Upper lobe of right lung (tissue), 1 donor: Measurements from ENCODE around the gene MYO1H. TPM values are rescaled to one million over a fixed set of nuclear protein-coding genes. Genes with fewer than 3 reads are reported as not detected.
A peak's percentile ranks its signal among the peaks of the same experiment; 100 is the strongest.
"Not testable (repeated sequence)": the region's sequence is repeated elsewhere in the genome, so short reads cannot be mapped to it uniquely, and the experiment has no call there.

Experiments used
- ATAC-seq: fragments of 200-7000 bp; cut with Tn5 transposase; one replicate; pipeline ENCODE4 v1.9.1; 2020; ENCODE audit warnings: mild to moderate bottlenecking, moderate library complexity
- DNase-seq: peaks from one replicate; pipeline ENCODE4 v3.0.0-alpha.2; 2020
- H3K27ac ChIP-seq: fragments of 200-600 bp; one replicate; pipeline ENCODE4 v1.8.0; 2022
- H3K27me3 ChIP-seq: fragments of 200-600 bp; one replicate; pipeline ENCODE4 v1.8.0; 2022; ENCODE audit warnings: mild to moderate bottlenecking
- H3K36me3 ChIP-seq: fragments of 200-600 bp; one replicate; pipeline ENCODE4 v1.8.0; 2022
- H3K4me1 ChIP-seq: fragments of 200-600 bp; one replicate; pipeline ENCODE4 v1.8.0; 2022
- H3K4me3 ChIP-seq: fragments of 200-600 bp; one replicate; pipeline ENCODE4 v1.8.0; 2022; ENCODE audit warnings: mild to moderate bottlenecking
- H3K9me3 ChIP-seq: fragments of 200-600 bp; one replicate; pipeline ENCODE4 v1.8.0; 2022
- intact Hi-C: fragments of 100-400 bp; cut with DNase I; formaldehyde crosslinking; loops from one replicate; pipeline ENCODE4 v1.11.0; 2022
- total RNA-seq: library from RNA; stranded (reverse); fragmentation: NEBNext Ultra II Directional; extraction: Animal tissue kit (Norgen Biotek cat#: 25700); gene quantifications from one replicate; pipeline ENCODE4 v1.2.1, GENCODE V29; 2021
- TF ChIP-seq, protein P1 (sequence below): fragments of 200-600 bp; IDR thresholded peaks from one replicate; pipeline ENCODE4 v1.8.0; 2022; ENCODE audit warnings: antibody characterized with exemption
- donor health status: DM: no; HTN: yes; CAD: no; lungs with severe emphysema.

MYO1H gene
- total RNA-seq, 1 donor from 2014 or later: 0.64 TPM

DNA sequence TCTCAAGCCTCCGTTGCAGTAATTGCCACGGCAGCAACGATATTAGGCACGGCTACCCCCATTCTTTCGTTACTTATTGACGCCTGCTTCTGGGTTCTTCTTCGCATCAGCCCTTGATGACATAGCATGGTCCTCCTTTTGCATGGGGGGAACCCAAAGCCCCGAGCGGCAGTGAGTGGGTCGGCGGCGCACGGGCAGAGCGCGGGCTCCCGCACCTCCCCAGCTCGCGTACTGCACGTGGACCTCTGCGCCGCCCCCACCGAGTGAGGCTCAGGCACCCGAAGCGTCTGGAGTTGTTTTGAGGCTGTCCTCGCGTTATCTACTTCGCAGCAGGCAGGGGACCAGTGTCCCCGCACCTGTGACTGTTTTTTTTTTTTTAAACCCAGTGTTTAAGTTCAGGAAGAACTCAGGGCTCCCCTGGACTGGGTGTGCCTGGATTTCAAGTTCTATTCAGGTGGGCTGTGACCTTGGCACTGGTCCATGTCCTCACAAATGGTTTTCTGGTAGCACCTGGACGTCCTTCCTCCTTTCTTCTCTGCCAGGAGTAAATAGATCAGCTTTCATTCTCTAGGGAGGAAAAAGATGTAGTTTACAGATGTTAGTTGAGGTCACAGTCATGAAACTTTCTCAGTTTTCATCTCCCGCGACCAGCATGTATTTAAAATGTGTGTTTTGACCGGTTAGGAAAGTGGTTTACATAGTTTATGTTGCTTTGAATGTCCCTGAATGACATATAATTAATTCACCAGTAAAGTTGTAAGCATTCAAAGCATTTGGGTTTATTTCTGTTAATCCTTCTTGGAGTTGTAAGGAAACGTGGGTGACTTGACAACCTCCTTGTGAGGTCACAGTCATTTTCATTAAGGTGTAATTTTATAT lies 37.2 kb upstream of the MYO1H start:
- ATAC-seq: peak; percentile 35
- Histone ChIP-seq H3K4me3 (peak overlapping the region; percentile 39), H3K4me1 (peaks cover 14% of the 10 kb centered on the region), H3K36me3 (no peaks in the 10 kb centered on the region), H3K9me3 (no peaks in the 10 kb centered on the region), H3K27me3 (peaks cover 56% of the 10 kb centered on the region), H3K27ac (no peak overlapping the region)
- no peak for DNase-seq
- intact Hi-C loops: no loop called here
- TF ChIP-seq, protein P1, sequence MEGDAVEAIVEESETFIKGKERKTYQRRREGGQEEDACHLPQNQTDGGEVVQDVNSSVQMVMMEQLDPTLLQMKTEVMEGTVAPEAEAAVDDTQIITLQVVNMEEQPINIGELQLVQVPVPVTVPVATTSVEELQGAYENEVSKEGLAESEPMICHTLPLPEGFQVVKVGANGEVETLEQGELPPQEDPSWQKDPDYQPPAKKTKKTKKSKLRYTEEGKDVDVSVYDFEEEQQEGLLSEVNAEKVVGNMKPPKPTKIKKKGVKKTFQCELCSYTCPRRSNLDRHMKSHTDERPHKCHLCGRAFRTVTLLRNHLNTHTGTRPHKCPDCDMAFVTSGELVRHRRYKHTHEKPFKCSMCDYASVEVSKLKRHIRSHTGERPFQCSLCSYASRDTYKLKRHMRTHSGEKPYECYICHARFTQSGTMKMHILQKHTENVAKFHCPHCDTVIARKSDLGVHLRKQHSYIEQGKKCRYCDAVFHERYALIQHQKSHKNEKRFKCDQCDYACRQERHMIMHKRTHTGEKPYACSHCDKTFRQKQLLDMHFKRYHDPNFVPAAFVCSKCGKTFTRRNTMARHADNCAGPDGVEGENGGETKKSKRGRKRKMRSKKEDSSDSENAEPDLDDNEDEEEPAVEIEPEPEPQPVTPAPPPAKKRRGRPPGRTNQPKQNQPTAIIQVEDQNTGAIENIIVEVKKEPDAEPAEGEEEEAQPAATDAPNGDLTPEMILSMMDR: no peak

DNA sequence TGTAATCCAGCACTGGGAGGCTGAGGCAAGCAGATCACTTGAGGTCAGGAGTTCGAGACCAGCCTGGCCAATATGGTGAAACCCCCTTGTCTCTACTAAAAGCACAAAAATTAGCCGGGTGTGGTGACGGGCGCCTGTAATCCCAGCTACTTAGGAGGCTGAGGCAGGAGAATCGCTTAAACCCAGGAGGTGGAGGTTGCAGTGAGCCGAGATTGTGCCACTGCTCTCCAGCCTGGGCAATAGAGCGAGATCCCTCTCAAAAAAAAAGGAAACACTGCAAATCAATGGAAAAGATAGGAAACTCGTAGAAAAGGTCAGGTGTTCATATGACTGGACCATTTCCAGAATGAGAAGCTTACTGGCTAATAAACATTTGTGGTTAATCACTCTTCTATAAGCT lies 26.4 kb upstream of the MYO1H start:
- H3K9me3 ChIP-seq, ATAC-seq, intact Hi-C loops, H3K4me3 ChIP-seq, H3K4me1 ChIP-seq, H3K36me3 ChIP-seq, H3K27ac ChIP-seq, DNase-seq: not testable (repeated sequence)
- H3K27me3 ChIP-seq: peaks cover 33% of the 10 kb centered on the region

DNA sequence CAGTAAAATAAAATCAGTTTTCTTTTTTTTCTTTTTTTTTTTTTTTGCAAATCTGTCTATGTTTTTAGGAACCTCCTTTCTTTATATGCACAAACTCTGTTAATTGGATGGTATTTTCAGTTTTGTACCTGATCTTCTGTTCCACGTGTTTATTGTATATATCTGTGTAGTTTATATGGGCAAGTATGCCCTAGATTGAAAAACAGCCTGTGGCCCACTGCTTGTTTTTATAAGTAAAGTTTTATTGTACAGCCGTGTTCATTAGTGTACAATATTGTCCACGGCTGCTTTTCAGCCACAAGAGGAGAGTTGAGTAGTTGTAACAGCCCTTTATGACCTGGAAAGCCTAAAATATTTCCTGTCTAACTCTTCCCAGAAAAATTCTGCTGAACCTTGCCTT lies 18.7 kb upstream of the MYO1H start:
- H3K27ac ChIP-seq: no peak overlapping the region
- TF ChIP-seq, protein P1: no peak
- no peak for ATAC-seq
- no peaks in the 10 kb centered on the region for H3K36me3 ChIP-seq
- H3K27me3 ChIP-seq: peaks cover 14% of the 10 kb centered on the region
- H3K4me1 ChIP-seq: no peaks in the 10 kb centered on the region
- intact Hi-C loops: no loop called here
- DNase-seq: no peak
- no peak overlapping the region for H3K4me3 ChIP-seq
- H3K9me3 ChIP-seq: no peaks in the 10 kb centered on the region

DNA sequence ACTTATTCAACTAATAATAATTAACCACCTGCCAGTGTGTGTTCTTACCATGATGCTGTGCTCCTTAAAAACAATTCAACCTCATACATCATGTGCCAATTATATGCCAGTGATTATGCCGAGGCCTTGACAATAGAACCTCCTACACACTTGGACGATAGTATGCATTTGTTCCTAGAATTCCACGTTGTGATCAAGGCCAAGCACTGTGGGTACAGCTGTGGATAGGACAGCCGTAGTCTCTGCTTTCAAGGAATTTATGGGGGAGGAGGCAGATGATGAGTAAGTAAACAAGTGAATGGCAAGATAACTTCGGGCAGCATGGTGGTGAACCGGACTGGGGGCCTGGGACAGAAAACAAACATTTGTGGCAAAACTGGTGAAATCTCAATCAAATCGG lies 18.0 kb upstream of the MYO1H start:
- Histone ChIP-seq H3K36me3 (no peaks in the 10 kb centered on the region), H3K9me3 (no peaks in the 10 kb centered on the region), H3K4me1 (no peaks in the 10 kb centered on the region), H3K27ac (no peak overlapping the region), H3K27me3 (peaks cover 14% of the 10 kb centered on the region), H3K4me3 (no peak overlapping the region)
- intact Hi-C loops: no loop called here
- no peak for ATAC-seq
- TF ChIP-seq, protein P1: no peak
- DNase-seq: no peak

DNA sequence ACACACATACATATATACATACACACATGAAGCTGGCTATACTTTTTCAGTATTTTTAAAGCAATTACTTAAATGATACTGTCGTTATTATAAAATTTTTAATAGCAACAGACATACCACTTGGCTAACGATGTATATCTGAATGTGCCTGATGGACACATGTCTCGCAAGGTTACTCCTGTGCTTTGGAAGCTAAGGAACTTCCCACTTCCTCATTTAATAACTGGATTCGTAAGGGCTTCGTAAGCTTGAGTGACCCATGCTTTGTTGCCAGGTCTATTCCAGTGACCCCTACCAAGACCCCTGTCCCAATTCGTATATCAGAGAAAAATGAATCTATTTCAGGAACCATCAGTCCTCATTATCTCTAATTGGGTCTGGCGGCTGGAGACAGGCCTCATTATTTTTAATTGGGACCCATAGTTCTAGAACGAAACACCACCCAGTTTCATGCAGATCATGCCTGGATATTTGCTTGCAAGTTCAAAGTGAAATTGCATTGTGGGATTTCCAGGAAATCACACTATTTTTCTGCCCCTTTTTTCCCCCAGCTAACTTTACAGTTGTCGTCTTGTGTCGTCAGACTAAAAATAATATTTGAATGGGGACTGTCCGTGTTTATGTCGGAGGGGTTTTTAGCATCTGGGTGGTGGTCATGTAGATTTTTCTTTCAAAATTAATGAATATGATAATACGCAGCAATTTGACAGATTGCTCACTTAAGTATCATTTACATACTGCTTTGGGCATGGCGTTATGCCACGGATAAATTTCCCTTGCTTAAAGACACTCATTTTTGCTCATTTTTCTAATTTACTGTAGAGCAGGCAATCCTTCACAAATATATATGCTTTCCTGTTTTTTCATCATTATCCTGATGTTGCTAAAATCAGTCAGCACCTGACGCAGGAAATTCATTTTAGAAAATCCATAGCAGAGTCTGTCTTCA lies 17.1 kb upstream of the MYO1H start:
- H3K9me3 ChIP-seq: no peaks in the 10 kb centered on the region
- no peak overlapping the region for H3K4me3 ChIP-seq
- DNase-seq (no peak), ATAC-seq (no peak)
- no peaks in the 10 kb centered on the region for H3K4me1 ChIP-seq
- H3K27me3 ChIP-seq: peaks cover 14% of the 10 kb centered on the region
- TF ChIP-seq, protein P1: no peak
- H3K36me3 ChIP-seq: no peaks in the 10 kb centered on the region
- no peak overlapping the region for H3K27ac ChIP-seq
- intact Hi-C loops: no loop called here
